ENCODE data around the gene CLEC18A.
"Not testable (repeated sequence)": the region's sequence is repeated elsewhere in the genome, so short reads cannot be mapped to it uniquely, and the experiment has no call there.

Gene CLEC18A

DNA sequence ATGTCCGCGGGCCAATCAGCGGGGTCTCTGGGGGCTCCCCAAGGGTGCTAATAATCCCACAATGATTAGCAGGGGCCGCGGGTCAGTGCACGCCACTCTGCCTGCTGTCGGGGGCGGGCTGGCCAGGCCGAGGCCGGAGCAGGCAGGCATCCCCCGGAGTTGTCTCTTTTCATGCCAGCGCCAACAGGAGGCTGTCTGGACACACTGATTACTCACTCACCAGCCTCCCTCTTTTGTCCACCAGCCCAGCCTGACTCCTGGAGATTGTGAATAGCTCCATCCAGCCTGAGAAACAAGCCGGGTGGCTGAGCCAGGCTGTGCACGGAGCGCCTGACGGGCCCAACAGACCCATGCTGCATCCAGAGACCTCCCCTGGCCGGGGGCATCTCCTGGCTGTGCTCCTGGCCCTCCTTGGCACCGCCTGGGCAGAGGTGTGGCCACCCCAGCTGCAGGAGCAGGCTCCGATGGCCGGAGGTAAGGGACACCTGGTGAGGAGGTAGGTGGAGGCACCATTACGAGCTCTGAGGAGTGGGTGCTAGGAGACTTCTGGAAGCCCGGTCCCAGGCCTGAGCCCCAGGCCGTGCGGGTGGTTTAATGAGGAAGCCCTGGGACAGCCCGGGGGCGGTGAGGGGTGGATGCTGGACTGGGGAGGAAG is at the start of gene CLEC18A:
CLEC18A (plus strand) TSS at position 318 of the 655 bp plus-strand sequence; CDS start at position 351, 33 bp downstream.
- DNase-seq (ENCODE audit: low read depth), result not testable (repeated sequence)

DNA sequence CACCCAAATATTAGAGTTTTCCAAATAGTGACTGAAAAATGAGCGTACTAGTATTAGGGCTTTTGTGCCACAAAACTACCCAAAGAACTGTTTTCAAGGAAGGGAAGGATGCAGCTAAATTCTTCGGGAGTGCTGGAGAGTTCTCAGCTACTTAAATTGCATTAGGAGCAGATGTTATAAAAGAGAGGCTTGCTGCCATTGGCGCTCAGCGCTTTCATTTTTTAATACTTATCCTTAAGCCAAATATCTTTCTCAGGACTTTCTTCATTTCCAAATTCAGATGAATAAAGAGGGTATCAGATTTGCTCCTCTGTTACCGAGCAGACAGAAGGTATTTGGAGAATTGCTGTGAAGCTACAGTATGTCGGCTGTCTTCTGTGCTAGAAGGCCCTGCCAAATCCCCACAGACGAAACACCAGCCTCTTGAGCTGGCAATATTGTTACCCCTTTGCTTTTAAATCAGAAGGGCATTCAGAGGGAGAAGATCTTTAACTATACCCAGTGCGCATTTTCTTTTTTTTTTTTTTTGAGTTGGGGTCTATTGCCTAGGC is 47.2 kb upstream of the CLEC18A start:
- no peak for DNase-seq (ENCODE audit: low read depth)

DNA sequence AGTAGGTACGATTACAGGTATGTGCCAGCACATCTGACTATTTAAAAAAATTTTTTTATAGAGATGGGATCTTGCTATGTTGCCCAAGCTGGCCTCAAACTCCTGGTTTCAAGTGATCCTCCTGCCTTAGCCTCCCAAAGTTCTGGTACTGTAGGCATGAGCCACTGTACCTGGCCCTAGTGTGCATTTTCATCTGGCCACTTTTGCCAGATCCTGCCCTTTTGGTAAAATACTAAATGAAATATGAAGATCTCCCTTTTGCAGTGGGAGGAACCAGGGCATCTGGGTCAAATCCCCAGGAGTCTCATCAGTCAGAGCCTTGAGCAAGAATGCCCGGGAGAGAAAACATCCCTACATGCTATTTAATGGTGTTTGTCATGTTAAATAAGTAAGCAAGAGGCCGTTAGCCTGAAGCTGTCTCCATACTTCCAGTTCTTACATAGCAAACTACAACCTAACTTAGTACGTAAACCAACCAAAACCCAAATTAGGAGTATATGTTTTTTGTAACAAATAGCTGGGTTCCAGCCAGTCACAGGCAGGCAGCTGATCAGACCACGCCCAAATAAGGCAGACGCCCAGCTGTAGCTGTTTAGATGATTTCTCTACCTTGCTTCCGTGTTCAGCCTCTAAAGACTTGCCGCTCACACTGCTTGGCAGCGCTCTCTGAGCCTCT is 46.5 kb upstream of the CLEC18A start:
- DNase-seq (ENCODE audit: low read depth), result no peak

DNA sequence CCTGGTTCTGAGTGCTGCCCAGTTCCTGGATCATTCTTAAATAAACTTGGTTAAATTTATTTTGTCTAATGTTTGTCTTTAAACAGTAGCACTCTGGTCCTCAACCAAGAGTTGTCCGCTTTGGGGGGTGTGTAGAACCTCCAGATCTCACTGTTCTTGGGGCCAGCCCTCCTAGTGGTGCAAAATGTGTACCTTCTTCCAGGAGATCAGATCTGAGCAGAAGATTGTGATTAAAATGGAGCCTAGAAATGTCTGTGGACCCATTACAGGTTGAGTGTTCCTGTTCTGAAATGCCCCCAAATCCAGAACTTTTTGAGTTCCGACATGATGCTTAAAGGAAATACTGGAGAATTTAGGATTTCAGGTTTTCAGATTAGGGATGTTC is 46.0 kb upstream of the CLEC18A start:
- DNase-seq (ENCODE audit: low read depth), result no peak

DNA sequence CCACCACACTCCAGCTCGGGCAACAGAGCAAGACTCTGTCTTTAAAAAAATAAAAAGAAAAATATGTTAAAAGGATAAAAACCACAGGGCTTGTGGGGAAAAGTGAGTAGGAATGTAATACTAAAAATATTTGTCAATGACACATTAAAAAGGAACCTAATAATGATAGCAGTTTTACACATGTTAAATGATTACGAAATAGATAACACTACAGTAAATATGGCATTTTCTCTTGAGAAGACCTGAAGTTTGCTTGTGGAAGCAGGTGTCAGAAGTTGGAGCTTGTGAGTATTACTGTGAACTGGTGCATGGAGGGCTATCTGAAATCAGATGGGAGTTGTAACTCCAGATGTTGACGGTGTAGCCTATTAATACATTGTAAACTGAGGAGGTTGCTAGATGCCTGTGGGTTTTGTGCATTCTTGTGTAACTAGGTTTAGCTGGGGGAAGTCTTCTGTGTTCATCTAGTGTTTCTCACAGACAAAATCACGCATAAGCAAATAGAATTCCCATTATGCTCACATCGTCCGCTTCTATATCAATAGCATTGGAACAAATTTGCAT is 44.2 kb upstream of the CLEC18A start:
- no peak for DNase-seq (ENCODE audit: low read depth)

DNA sequence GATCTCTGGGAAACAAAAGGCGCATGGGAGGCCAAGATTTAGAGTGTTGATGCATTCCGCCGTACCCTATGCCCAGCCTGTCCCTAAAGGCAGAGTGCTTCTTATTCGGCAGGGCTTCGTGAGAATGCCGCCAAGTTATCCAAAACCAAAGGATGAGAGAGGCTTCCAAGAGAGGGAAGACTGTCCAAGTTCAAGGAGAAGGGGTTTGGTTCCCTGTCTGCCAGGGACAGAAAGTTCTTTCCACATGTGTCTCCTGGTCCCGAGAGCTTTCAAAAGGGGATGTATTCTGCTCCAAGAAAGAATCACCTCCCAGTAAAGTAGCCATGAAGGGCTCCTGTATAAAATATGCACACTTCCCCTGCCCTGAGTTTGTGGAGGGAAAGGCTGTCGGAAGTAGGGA is 42.1 kb upstream of the CLEC18A start:
- no peak for DNase-seq (ENCODE audit: low read depth)

DNA sequence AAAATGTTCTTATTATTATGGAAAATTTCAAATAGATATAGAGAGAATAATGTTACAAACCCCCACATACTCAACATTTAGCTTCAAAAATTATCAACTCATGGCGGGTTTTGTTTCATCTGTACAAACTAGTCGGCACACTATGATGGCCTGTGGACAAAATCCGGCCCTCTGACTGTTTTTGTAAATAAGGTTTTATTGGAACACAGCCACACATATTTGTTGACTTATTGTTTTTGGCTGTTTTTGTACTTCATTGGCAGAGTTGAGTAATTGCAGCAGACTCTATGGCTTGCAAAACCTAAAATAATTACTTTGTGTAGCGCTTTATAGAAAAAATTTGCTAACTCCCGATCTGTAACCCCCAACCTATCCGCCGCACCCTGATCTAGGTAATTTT is 41.4 kb upstream of the CLEC18A start:
- no peak for DNase-seq (ENCODE audit: low read depth)

DNA sequence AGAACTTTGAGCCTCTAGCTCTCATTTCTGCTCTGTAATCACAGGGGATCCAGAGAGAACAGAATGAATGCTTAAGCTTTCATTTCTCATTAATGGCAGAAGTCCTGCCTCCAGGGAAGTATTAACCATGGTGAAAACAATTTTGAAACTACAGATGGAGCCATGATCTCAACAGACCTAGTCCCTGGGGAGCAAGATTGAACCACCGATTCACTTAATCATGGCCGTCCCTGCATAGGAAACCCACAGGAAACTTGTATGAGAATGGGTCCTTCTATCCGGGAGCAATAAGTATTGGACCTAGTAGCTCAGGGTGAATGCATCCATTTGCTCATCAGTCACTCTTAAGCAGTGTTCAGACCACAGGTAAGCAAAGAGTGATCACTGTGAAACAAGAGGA is 40.2 kb upstream of the CLEC18A start:
- no peak for DNase-seq (ENCODE audit: low read depth)

DNA sequence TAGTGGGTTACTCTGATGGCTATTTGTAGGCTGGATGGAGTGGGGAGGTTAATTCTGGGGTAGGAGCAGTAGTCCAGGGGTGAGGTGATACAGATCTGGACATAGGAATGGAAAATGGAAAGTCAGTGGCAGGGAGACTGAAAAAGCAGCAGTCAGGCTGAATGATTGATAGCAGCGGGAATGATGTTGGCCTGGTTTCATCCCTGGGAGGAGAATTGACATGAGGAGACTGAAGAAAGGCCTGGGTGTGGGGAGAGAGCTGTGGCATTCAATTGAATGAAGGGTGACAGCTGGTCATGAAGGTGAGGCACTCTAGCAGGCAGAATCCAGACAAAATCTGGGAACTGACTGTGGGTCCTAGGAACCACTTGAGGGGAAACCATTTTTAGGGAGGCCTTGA is 34.7 kb upstream of the CLEC18A start:
- no peak for DNase-seq (ENCODE audit: low read depth)

DNA sequence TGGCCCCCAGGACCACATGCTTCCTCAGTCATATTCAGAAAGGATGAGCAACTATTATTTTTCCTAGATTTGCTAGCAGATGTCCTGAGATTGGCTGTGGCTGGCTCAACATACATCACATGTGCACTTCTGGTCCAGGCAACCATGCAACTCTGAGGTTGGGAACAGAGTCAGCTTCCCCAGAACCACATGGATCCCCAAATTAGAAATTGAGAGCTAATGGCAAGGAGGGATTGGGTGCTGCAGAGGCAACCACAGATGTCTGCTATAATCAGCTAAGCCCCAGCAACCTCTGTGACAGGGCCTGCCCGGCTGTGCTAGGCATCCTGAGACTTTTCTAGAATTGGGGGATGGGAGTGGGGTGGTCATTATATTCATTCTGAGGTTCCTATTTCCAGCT is 33.8 kb upstream of the CLEC18A start:
- no peak for DNase-seq (ENCODE audit: low read depth)

DNA sequence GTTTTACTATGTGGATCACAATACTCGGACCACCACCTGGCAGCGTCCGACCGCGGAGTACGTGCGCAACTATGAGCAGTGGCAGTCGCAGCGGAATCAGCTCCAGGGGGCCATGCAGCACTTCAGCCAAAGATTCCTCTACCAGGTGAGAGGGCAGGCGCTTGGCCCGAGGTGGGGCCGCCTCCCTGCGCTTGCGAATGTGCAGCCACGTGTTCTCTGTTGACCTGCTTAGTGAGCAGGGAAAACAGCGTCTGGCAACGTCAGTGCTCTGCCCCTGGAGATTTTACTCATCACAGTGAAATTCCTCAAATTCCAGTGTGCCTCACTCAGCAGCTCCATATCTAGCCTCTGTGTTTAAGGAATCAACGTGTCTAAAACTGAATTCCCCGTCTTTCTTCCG is 33.4 kb upstream of the CLEC18A start:
- no peak for DNase-seq (ENCODE audit: low read depth)

DNA sequence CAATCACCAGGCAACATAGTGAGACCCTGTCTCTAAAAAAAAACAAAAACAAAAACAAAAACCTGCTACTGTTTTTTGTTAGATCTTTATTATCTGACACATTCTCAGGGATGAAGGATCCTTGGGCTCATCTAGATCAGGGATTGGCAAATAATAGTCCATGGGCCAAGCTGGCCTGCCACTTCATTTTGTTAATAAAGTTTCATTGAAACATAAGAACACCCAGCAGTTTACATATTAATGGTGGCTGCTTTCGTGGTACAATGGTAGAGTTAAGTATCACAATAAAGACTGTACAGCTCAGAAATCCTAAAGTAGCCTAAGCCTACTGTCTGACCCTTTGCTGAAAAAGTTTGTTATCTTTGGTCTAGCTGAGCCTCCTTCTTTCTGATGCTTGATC is 32.9 kb upstream of the CLEC18A start:
- DNase-seq (ENCODE audit: low read depth), result no peak

DNA sequence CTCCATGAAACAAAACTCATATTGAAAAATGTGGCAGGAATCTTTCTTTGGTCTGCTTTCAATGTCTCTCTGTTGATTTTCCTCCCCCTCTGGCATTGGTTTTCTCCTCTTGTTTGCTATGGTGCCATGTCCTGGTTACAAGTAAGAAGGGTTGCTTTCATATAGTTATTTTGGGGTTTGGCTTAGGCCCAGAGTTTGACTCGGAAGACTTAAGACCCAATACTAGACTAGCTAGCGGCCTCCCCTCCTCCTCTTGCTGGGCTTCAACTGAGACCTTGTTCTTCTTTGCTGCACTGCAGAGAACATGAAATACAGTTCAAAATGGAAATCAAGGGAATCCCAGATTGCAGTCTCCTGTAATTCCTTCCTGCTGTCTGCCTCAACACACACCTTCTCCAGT is 30.0 kb upstream of the CLEC18A start:
- no peak for DNase-seq (ENCODE audit: low read depth)

DNA sequence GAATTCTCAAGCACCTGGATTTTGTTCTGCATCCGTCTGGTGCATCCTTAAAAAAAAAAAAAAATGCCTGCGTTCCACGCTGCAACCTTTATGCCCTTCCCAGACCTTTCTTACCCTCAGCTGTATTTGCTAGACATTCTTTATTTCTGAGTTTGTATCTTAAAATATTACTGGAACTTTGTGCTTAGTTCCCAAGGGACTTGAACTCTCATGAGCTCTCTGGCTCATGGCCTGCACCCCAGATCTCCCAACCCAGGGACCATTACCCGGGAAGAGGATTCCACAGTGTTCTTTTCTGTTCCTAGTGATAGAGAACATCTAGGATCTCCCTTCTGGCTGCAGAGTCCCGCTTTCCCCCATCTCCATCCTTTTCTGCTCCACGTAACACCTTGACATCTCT is 28.9 kb upstream of the CLEC18A start:
- no peak for DNase-seq (ENCODE audit: low read depth)

DNA sequence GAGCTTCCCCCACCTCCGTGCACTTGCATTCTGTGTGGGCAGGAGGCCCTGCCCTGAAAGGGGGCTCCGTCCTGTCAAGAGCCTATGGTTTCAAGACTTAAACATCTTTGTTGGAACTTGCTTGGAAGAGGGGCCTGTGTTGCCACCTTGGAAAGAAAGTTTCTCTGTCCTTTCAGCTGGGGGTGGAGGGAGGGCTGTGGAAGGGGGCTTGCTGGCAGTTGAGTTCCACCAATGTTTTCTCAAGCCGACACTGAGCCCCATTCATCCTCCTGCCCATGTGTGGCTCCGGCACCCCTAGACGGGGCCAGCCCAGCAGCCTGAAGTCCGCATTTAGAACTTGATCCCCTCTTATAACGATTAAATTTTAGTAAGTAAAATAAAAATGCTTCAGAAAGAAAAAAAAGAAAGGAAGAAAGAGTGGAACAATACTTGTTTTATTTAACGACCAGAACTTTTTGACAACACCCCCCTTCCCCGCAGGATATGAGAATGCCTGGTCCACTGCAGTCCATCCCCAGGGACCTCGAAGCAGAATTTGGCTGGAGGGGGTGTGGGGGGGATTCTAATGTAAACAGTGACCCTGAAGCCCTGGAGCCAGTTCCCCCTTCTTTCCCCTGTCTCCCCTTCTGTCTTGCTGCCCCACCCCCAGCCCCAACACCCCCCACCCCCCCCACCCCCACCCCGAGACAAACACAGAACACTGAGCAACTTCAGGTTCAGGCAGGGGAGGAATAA is 26.9 kb upstream of the CLEC18A start:
- DNase-seq (ENCODE audit: low read depth), result no peak

DNA sequence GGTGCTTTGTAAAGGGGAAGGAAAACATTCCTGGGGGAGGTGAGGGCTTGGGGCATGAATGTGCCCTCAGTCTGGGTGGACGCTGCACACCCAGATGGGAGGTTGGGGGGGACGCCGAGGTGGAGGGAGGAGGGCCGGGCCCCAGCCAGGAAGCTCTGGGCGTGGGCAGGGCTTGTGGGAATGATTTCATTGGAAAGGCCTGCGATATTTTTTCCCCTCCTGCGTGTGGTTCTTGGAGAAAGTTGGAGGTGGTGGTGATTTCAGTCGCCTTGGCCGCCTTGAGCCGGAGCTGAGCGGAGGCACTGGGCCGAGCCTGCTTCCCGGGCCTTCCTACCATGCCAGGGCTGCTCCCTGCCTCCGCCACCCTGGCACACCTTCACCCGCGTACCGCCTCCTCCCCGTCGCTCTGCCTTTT is 26.4 kb upstream of the CLEC18A start:
- no peak for DNase-seq (ENCODE audit: low read depth)

DNA sequence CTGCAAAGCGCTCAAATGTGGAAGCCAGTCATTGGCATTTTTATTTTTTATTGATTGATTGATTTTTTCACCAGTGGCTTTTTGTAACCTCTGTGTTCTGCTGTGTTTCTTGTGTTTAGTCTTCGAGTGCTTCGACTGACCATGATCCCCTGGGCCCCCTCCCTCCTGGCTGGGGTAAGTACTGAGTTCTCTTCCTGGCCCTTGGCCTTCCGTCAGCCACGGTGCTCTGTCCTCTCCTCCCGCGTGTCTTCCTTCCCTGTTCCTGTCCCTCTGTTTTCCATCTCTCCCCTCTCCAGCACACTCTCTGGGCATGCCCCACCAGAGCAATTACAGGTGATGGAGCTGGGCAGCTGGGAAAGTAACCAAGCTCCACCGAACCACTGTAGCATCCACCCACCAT is 25.8 kb upstream of the CLEC18A start:
- DNase-seq (ENCODE audit: low read depth), result no peak

DNA sequence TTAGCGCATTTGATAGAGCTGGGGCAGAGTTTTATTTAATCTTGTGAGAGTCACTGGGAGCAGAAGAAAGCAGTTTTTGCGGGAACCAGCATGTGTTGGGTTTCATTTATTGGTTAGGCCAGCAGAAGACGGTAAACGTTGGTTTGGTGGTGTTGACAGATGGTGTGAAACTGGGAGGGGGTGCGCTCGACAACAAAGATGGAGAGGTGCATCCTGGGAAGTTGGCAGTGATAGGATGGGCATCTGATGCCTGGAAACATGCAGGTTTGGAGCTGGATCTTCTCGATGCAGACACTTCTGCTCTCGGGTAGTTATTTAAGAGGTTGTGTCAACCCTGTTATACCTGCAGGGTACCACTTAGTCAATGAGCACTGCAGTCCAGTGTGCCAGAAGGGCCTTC is 24.9 kb upstream of the CLEC18A start:
- DNase-seq (ENCODE audit: low read depth), result no peak

DNA sequence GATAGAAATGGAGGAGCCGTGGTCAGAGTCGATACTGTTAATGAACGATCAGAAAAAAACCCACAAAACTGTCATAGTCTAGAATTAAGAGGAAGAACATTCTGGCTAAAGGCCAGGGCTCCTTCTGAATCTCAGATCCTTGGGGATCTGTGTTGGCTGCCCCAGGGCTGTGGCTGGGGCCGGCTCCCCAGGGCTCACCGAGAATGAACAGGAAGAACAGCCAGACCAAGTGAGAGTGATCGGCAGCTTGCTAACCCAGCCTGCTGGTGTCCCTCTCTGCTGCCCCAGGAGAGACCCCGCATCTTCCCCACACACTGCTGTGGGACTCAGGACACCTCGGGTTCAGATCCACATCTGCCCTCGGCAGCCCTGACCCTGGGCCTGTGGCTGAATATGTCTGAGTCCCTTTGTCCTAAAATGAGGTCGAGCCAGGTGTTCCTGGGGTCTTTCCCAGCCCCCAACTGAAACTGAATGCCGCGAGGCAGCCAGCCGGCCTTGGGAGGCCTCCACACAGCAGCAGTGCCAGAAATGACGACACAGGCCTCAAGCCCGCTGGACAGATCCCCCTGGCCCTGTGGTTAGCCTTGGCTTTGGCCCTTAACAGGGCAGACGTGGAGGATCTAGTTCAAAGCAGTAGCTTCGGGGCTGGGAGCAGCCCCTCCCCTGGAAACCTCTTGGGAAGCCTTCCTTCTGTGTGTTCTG is 23.9 kb upstream of the CLEC18A start:
- DNase-seq (ENCODE audit: low read depth), result no peak

DNA sequence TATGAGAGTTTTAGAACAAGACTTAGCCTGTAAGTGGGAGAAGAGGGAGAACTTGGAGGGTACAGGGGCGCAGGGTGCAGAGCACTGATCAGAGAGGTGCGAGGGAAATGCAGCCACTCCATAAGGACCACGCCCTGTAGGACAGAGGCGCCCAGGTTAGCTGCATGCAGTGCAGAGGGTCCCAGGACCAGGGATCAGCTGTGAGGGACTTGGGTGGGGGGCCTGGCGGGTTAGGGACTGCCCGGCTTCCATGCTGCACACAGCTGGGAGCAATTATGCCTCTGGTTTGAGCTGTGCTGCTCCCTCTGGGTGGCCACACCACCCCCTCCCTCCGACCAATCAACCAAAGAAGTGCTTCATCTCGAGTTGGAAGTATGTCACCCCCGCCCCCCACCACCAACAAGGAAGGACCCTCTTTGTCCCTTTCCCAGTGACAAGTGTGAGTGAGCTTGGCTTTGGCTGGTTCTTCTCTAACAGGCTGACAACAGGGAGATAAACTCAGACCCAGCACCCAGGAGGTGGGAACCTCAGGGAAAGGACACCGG is 22.2 kb upstream of the CLEC18A start:
- no peak for DNase-seq (ENCODE audit: low read depth)

DNA sequence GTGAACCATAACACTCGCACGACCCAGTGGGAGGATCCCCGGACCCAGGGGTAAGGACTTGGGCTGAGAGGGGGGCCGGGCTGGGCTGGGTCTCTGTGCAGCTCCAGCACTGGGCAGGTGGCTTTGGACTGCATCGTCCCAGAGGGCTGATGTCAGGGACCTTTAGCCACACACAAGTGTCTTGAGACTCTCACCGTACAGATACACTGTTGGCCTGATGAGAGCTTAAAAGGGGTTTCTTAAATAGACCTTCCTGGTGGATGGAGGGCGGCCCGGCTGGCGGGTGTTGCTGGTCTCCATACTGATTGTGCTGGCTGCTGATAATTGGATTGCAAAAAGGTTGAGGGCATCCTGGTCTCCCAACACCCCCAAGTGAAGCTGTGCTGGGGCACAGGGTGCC is 21.7 kb upstream of the CLEC18A start:
- no peak for DNase-seq (ENCODE audit: low read depth)

Data from activated T-helper 1 cell treated with Interleukin-2 at 50 U/mL for 16 hours (primary cell).